NK-92 treated with Interleukin-12 subunit alpha and Interleukin-12 subunit beta, amount 100 ng/mL, for 24 hours (cell line): Measurements from ENCODE around the gene RIPOR2.
"Not testable (repeated sequence)": the region's sequence is repeated elsewhere in the genome, so short reads cannot be mapped to it uniquely, and the experiment has no call there.

Experiments
- DNase-seq: peaks from one replicate; lab custom pipeline; 2025; lab: John Stamatoyannopoulos, UW

Gene RIPOR2

DNA sequence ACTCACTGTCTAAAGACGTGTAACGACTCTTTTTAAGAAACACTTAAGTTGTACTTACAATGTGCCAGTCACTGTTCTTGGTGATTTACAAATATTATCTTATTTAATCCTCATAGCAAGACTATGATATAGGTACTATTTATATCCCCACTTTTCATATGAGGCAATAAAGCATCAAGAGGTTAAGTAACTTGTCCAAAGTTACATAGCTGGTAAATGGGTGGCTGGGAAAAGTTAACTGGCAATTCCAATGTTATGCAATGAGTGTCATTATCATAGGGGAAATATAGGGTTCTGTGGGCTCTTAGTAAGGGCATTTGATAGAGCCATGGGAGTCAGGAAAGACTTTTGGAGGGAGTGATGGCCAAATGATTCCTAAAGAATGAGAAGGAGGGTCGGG lies 21.4 kb upstream of the RIPOR2 start:
- DNase-seq, result no peak

DNA sequence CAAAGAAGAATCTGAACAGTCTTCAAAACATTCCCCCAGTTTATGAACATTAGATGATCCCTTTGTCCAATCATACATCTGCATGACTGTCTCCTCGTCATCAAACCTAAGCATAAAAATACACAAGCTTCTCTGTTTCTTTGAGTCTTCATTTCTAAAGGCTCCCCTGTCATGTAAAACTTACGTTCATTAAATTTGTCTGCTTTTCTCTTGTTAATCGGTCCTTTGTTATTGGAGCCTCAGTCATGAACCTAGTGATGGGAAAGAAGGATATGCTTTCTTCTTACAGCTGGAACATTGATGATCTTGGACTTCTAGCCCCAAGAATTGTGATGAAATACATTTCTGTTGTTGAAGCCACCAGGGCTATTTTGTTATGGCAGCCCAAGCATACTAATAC lies 18.0 kb upstream of the RIPOR2 start:
- DNase-seq, result no peak

DNA sequence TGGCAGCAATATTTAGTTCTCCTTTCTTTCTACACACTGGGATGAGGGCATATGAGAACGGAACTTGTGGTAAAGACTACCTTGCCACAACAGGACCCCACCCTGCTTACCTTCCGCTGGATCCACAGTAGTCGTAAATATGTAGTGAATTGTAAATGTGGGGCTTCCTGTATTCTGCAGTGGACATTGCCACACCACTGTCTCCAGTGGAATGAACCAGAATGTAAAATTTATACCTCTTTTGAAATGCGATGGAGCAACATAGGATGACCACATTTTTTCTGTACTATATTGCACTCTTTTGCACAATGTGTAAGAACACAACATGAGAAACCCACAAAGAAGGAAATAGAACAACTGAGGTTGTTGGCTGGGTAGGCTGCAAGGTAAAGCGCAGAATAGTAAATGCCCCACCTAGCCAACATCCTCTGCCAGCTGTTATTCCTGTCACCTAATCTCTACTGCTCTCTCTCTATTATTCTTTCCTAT lies 16.1 kb upstream of the RIPOR2 start:
- DNase-seq, result no peak

DNA sequence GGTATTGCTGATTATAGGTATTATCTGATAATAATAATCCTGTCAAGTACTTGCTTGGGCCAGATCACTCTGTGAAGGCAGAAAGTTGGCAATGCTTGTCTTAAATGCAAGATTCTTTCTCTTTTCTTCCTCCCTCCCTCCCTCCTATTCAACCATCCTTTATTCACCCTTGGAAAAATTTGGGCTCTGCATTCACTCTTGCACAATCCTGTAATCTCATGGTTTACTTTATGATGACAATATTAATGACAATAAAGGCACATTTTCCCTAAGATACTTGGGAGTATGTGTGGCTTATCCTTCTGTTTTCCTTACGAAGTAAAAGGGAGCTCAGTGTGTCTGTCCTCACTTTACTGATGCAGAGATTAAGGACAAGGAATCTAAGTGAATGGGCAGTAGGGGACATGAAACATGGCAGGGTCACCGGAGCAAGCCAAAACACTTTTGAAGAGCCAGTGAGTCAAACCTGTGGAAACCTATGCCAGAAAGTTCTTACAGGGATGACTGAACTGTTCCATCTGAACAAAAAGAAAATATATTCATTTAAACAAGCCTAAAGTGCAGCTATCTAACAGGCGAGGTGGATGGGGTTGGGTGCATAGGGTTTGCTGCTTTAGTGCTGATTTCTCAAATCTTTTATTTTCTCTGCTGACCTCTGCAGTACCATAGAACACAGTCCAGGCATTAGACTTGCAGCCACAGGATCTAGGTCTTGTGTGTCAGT lies 14.6 kb upstream of the RIPOR2 start:
- DNase-seq, result no peak

DNA sequence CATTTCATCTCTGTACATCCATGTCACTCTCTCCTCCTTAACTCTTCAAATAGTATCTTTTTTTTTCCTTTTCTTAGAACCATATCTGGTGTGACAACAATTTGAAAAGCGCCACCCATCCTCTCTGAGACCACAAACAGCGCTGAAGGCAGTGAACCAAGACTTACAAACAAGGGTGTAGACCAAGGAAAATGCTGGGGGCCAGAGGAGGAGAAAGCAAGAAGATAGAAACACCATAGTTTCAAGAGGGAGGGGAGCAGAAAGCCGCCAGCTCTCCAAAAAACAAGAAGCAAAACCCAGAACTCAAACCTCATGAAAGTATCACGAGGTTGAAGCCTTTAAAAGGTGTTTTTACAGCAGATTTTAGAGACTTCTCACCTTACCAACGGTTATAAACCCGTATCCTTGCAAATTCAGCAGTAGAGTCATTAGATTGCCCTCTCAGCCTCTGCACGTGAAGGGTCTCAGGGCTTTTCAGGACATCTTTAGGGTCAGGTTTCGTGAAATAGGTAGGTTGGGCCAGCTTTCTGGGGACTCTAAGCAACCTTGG lies 13.3 kb upstream of the RIPOR2 start:
- no peak for DNase-seq

DNA sequence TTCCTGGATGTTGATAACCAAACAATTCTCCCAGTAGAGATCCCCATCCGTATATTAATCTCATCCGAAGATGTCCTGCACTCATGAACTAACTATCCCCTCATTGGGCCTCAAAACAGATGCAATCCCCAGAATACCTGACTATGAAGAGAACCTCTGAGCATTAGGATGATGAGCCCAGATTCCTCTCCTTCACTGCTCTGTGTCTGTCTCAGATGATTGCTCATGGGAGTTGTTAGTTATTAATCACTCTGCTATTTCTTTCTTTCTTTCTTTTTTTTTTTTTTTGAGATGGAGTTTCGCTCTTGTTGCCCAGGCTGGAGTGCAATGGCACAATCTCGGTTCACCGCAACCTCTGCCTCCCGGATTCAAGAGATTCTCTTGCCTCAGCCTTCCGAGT lies 12.5 kb upstream of the RIPOR2 start:
- DNase-seq, result not testable (repeated sequence)

DNA sequence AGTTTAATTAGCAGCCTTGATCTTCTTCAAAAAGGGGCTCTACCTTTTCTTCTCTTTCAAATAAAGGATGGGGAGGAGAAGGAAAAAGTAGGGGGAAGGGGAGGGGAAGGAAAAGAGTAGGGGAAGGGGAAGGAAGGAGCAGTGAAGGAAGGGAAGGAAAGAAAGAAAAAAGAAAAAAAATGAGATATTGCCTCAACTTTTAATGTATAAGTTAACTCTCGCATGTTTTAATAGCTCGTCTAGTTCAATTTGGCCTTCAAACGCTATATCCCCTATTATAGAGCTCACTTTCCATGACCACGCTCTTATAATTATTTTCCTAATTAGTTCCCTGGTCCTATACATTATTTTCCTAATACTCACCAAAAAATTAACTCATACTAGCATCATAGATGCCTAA lies 11.9 kb upstream of the RIPOR2 start:
- no peak for DNase-seq

DNA sequence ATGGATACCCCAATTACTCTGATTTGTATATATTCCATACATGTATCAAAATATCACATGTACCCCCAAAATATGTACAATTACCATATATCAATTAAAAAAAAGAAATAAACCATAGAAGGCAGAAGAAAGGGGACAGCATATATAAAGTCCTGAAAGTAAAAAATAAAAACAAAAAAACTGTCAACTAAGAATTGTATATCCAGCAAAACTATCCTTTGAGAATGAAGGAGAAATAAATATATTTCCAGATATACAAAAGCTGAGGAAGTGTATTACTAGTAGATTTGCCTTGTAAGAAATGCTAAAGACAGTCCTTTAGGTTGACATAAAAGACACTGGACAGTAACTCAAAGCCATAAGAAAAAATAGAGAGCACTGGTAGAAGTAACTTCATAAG lies 9.3 kb upstream of the RIPOR2 start:
- no peak for DNase-seq

DNA sequence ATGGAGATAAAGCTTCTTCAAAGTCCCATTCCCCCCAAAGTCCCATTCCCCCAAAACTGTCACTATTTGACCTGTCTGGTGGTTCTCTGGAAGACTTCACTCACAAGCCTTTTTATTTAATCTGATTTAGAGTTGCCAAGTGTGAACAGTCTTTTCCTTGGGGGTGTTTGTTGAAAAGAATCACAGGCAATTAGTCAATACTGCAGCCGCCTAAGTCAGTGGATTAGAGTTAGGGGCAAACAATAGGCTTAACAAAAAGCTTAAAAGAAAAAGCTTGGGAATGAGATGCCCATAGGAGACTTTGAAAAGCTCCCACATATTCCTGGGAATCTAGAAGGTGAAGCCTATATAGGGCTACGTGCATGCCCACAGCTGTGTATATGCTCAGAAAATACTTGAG lies 8.0 kb upstream of the RIPOR2 start:
- DNase-seq, result no peak

DNA sequence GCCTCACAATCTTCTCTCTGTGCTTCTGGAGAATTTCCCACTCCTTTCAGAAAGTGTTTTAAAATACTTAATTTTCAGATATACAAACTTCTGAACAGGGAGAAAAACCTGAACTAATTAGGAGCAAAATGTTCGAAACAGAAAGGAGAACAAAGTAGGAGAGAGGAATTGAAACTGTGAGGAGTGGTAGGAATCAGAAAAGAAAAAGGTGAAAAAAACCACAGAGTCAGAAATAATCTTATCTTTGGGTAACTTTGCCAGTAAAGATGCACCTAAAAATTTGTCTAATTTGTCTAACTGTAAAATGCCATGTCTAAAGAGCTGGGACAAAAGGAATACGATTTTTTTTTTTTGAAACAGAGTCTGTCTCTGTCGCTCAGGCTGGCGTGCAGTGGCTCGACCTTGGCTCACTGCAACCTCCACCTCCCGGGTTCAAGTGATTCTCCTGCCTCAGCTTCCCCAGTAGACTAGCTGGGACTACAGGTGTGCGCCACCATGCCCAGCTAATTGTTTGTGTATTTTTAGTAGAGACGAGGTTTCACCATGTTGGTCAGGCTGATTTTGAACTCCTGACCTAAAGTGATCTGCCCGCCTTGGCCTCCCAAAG lies 4.7 kb upstream of the RIPOR2 start:
- no peak for DNase-seq

DNA sequence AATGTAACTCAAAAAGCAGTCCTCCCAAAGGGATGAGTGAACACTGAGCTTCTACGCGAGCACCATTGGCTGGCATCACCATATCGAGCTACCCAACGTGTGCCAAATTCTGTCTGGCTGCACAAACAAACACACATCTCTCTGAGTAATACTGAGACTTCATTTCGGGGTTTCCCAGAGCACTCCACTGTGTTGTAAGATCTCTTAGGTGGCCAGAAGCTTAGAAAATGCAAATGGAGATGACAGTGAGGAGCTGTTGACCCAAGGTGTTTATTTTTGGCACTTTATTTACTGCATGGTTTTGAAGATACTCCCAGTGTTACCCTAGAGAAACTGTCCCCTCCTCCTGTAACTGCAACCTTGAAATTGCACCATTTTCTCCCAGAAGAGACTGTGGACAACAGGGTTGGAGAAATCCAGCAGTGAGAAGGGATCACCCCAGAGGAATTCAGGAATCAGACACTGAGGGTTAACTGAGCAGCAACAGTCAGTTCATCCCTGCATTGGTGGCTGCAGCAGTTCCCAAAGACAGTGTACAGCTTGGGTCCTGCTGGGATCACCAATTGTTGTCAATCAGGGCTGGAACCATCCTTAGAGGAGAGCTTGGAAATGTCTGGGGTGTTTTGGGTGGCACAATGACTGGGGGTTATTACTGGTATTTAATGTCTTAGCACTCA lies 1.0 kb upstream of the RIPOR2 start:
- peak; percentile 40 for DNase-seq

DNA sequence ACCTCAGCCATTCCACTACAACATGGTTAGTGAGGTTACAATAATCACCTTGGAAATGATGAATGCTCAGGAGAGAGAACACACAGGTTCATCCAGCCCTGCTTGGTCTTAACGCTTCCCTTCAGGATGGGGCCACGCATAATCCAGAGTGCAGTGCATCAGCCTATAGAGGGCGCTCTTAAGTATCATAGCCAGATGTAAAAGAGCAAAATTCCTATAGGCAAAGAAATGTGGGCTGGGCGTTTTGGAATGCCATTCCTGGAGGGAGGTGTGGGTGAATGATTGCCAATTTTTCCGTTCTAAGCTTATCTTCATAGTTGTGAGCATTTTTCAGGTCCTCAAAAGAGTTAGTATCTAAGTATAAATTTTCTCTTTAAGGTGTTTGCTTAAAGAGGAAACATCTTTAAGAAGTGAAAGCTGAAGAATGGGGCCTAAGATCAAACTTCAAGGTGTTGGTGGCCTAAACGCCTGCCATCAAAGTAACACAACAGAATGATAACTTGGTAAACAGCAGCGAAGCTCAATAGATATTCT lies 1.8 kb downstream of the RIPOR2 start:
- no peak for DNase-seq

DNA sequence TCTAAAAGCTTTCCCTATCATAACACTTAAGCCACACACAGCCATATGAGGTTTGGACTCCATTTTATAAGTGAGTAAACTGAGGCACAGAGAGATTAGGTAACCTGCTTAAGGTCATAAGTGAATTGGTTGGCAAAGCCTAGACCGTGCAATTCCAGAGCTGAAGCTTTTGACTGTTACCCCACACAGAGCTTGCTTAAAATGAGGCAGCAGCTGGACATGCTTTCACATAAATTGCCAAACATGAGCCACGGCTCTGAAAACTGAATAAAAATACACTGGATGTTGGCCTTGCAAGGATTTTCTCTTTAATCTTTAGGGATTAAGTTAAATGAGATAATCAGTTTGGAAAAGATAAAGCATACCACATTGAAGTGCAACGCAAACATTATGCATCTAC lies 2.5 kb downstream of the RIPOR2 start:
- no peak for DNase-seq

DNA sequence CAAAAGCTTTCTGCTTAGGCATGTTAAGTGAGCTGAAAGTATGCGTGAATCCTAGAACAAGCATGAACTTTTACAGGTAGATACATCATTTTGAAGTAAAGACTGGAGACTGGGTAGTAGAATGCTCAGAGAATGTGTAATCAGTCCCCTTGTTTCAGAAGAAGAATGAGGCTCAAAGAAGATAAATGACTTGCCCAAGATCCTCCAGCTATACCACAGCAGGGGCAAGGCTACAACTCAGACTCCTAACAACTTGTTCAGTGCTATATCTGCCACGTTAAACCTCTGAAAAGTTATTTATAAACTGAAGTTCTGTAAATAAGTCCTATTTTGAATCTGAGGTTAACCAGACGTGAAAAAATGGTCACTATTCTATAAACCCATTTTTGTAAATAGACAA lies 2.9 kb downstream of the RIPOR2 start:
- no peak for DNase-seq

DNA sequence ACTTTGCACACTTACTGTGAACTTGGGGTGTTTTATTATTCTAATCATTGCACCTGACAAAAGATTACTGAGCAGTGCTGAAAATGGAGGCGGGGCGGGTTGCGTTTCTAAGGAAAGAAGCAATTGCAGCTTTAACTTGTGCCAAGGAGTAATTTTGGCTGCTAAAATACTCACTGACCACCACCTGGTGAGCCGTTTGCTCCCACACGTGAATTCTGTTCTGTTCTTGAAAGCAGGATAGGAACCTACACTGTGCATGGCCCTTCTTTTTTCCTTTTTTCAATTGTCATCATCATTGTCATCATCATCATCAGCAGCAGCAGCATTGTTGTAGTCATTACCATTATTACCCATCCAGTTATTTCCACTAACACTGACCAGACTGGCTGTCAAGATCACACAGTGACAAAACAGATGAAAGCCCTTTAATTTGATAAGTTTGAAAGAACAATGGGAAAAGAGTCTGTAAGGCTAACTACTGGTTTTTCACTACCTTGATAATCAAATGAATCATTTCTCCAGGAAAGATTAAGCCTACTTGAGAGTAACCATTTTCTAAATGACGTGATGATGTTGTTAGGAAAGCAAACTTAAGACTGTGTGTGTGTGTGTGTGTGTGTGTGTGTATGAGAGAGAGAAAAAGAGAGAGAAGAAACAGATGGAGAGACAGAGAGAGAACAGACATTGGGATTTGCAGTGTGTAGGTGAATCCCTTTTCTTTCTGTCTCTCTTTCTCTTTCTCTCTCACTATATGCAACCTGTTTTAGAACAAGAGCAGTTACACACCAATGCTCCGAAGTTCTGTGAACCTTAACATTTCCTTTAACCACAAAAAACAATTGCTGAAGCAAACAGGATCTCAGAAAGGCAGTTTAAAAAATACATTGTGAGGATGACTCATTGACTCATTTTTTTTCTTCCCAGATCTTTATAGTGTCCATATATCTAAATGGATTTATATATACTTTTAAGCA lies 3.8 kb downstream of the RIPOR2 start:
- no peak for DNase-seq

DNA sequence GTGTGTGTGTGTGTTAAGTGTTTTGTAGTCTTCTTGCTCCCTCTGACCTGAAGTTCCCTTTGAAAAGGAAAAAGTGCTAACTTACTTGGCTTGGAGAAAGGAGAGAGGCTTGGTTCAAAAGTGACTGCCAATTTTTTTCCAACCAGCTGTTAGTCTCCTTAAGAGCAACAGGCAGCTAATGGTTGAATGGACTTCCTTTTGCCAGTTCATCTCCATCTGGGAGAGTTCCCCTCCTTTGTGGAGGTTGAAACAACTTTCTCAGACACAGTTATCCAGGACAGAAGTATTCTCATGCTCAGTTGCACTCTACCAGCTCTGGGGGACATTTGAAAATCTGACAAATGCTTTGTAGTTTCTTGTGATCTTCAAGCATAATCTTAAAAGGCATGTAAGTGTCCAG lies 4.5 kb downstream of the RIPOR2 start:
- DNase-seq, result no peak

DNA sequence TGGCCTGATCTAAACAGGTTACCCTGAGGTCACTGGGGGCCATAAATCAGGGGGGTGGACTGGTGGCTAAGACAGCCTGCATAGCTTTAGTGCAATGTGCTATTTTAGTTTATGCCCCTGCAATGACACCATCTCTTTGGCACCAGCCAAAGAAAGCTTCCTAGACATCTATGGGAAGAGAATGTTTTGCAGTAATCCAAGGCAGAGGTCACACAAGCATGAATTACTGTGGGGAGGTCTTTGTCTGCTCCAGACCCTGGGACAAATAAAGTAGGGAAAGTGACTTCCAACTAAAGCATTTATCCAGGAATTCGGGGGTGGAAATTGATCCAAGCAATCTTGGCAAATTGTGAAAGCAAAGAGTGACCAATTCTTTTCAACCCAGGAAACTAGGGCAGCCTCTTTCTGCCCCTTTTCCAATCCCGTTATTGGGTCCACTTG lies 5.3 kb downstream of the RIPOR2 start:
- no peak for DNase-seq

DNA sequence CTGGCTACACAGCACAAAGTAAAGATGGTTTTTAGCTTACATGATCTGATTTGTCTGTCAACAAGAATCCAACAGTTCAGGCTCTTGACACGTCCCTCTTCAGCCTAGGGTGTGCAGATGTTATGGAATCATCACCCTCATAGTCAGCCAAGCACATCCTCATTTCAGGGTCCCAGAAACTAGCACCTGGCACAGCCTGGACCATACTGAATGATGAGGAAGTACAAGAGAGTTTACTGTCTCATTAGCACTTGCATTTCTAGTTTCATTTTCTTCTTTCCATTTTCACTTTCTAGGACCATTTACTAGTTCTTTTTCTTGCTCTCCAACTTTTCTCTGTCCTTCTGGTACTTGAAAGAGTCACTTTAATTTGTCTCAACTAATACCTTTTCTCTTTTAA lies 6.5 kb downstream of the RIPOR2 start:
- DNase-seq, result peak; percentile 20

DNA sequence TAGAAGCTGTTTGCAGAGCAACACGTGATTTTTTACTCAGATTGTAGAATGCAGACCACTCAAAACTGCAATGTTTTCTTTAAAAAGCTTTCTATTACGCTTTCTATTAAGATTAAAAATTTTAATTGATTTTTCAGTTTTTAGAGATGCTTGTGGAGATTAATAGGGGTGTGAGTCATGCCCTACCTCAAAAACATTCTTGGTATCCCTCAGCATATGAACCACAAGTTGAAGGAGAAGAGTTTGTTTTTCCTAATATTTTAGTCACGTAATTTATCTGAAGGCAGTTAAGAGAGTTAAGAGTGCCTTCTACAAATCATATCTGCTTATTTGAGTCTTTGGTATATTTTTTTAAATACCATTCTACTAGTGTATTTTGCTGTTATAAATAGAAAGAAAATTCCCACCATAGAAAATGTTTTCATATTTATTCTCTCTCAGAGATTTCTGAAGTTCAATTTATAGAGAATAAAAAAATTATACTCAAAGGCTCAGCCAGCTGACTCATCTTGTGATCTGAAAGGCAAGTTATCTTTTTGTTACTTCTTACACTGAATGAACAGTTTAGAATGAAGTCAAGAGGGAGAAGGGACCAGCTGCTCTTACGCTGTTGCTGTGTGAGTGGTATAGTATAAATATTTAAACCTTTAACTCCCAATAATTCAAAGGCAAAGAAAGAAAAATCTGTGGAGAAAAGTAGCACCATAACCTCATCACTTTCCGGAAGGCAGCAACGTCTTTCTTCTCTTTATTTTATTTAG lies 7.6 kb downstream of the RIPOR2 start:
- DNase-seq, result no peak

DNA sequence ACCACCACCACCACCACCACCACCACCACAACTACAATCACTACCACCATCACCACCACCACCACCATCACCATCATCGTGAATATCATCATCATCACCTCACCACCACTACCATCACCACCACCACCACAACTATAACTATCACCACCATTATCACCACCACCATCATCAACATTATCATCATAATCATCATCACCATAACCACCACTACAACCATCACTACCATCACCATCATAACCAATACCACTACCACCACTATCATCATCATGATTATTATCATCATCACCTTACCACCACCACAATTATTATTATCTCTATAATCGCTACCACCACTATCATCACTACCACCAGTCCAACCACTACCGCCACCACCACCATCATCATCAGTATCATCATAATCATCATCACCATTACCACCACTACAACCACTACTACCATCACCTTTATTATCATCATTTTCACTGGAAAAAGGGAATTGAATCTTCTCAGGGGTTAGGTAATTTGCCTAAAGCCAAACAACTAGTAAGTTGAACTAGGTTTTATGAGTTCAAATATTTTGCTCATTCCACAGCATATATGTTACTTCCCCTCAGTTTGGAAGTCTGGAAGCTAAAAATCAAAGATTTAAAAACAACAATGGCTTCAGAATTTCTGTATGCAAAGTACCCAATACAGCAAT lies 8.3 kb downstream of the RIPOR2 start:
- DNase-seq, result no peak
